ENCODE measurements around the gene IGFBP7.

The IGFBP7 gene

DNA sequence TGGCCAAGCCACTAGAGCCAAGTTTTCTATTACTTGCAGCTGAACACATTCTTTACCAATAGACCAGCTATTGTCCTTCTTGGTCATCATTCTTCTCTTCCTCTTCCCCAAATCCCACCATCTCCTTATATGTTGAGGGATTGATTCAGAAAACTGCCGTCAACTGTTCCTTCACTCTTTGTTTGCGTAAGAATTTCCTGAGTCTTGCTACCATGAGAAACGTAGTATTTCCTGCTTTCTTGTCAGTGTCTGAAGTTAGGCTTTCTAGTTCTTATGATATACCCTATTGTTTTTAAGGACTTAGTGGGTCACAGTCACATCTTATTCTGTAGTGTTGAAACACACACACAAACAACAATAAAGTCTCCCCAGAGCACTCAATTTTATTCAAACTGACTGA lies 20.1 kb downstream of the IGFBP7 start:
- H3K27me3 ChIP-seq (replicated peaks; ENCODE audit: insufficient read depth, low read length), result no peaks in the 10 kb centered on the region
- H3K4me1 ChIP-seq (ENCODE audit: low read length), result peaks cover 11% of the 10 kb centered on the region; the same call in 1 of the 2 replicates
- H3K9me2 ChIP-seq (replicated peaks; ENCODE audit: insufficient read depth, low read length), result no peaks in the 10 kb centered on the region
- no peak overlapping the region for H3K4me2 ChIP-seq (ENCODE audit: low read depth, low read length)
- no peaks in the 10 kb centered on the region for H3K9me3 ChIP-seq (replicated peaks; ENCODE audit: insufficient read depth, low read length)
- no peak overlapping the region for H3K4me3 ChIP-seq (ENCODE audit: low read length)
- DNase-seq, result no peak
- H3F3A ChIP-seq (ENCODE audit: insufficient read depth, low read length), result 0 out of 2 replicates have a peak, but pooled peaks cover 5% of the 10 kb centered on the region
- H3K9ac ChIP-seq (ENCODE audit: low read length), result no peak overlapping the region
- TF ChIP-seq EZH2phosphoT487 (IDR thresholded peaks at IDR 0.05; ENCODE audit: low read length), result no peak
- H4K20me1 ChIP-seq (ENCODE audit: insufficient read depth, low read length), result no peaks in the 10 kb centered on the region
- H3K36me3 ChIP-seq (replicated peaks; ENCODE audit: insufficient read depth, low read length), result no peaks in the 10 kb centered on the region
- H2AFZ ChIP-seq (ENCODE audit: low read length), result no peak overlapping the region
- no peaks in the 10 kb centered on the region for H3K79me2 ChIP-seq (ENCODE audit: low read length)
- H3K27ac ChIP-seq (ENCODE audit: low read length), result no peak overlapping the region

DNA sequence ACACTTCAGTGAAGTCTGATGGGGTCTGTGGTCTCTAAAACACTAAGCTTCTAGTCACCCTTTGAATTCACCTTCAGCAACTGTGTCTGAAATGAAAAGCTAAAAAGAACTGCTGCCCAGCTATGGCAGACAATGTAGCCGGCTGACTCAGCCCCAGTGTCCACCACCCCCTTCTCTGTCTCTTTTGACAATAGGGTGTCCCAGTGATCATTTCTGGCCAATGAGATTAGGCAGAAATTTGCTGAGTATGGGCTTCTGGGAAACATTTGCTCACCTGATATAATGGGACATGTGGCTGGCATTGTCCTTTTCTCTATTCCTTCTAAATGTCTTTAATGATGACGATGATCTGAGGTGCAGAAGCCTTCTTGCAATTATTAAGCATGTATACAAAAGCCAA lies 20.6 kb downstream of the IGFBP7 start:
- no peak overlapping the region for H3K27ac ChIP-seq (ENCODE audit: low read length)
- H3K4me1 ChIP-seq (ENCODE audit: low read length), result peaks cover 16% of the 10 kb centered on the region
- H3K4me2 ChIP-seq (ENCODE audit: low read depth, low read length), result no peak overlapping the region
- TF ChIP-seq CTCF (IDR thresholded peaks at IDR 0.05; ENCODE audit: low read length) (no peak), EZH2 (optimal IDR thresholded peaks at IDR 0.05; ENCODE audit: low read depth, low read length) (no peak)
- H3K4me3 ChIP-seq (ENCODE audit: low read length), result no peak overlapping the region
- 0 out of 2 replicates have a peak, but pooled peaks cover 8% of the 10 kb centered on the region for H3F3A ChIP-seq (ENCODE audit: insufficient read depth, low read length)
- H3K79me2 ChIP-seq (ENCODE audit: low read length), result no peaks in the 10 kb centered on the region
- H4K20me1 ChIP-seq (ENCODE audit: insufficient read depth, low read length), result no peaks in the 10 kb centered on the region
- H3K36me3 ChIP-seq (replicated peaks; ENCODE audit: insufficient read depth, low read length), result no peaks in the 10 kb centered on the region
- no peaks in the 10 kb centered on the region for H3K9me2 ChIP-seq (replicated peaks; ENCODE audit: insufficient read depth, low read length)
- no peak overlapping the region for H2AFZ ChIP-seq (ENCODE audit: low read length)
- no peak overlapping the region for H3K9ac ChIP-seq (ENCODE audit: low read length)
- H3K9me3 ChIP-seq (replicated peaks; ENCODE audit: insufficient read depth, low read length), result no peaks in the 10 kb centered on the region
- H3K27me3 ChIP-seq (replicated peaks; ENCODE audit: insufficient read depth, low read length), result no peaks in the 10 kb centered on the region
- no peak for DNase-seq

DNA sequence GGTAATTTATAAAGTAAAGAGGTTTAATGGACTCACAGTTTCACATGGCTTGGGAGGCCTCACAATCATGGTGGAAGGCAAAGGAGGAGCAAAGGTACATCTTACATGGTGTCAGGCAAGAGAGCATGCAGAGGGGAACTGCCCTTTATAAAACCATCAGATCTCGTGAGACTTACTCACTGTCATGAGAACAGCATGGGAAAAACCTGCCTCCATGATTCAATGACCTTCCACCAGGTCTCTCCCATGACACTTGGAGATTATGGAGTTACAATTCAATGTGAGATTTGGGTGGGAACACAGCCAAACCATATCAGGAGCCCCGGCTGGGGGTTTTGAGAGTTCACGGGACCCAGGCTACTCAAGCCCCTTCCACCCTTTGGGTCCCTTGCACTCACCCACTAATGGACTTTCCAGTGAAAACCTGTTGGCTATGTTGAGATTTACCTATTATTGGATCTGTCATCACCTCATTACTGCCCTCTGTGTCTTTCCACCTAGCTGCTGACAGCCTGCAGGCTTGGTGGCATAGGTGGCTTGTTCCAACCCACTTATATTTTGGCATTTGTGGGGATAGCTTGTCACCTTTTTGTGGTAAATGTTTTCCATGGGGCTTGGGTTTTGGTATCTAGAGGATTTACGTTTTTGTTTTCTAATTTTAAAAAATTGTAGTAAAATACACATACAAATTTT lies 24.0 kb downstream of the IGFBP7 start:
- no peaks in the 10 kb centered on the region for H3K9me3 ChIP-seq (replicated peaks; ENCODE audit: insufficient read depth, low read length)
- H3K4me2 ChIP-seq (ENCODE audit: low read depth, low read length), result peak overlapping the region; percentile 56; the same call in 1 of the 2 replicates
- H2AFZ ChIP-seq (ENCODE audit: low read length), result peak overlapping the region; percentile 57; the same call in 1 of the 2 replicates
- no peaks in the 10 kb centered on the region for H3K79me2 ChIP-seq (ENCODE audit: low read length)
- H3K4me3 ChIP-seq (ENCODE audit: low read length), result no peak overlapping the region
- H3K27ac ChIP-seq (ENCODE audit: low read length), result peak overlapping the region; percentile 65; the same call in 1 of the 2 replicates
- no peaks in the 10 kb centered on the region for H3K9me2 ChIP-seq (replicated peaks; ENCODE audit: insufficient read depth, low read length)
- 0 out of 2 replicates have a peak overlapping the region, but pooled peaks have one; percentile 28 for H3K9ac ChIP-seq (ENCODE audit: low read length)
- DNase-seq, result no peak
- TF ChIP-seq EZH2 (optimal IDR thresholded peaks at IDR 0.05; ENCODE audit: low read depth, low read length), result no peak
- no peak for TF ChIP-seq EZH2phosphoT487 (IDR thresholded peaks at IDR 0.05; ENCODE audit: low read length)
- H4K20me1 ChIP-seq (ENCODE audit: insufficient read depth, low read length), result no peaks in the 10 kb centered on the region
- H3F3A ChIP-seq (ENCODE audit: insufficient read depth, low read length), result 0 out of 2 replicates have a peak, but pooled peaks cover 8% of the 10 kb centered on the region
- no peaks in the 10 kb centered on the region for H3K27me3 ChIP-seq (replicated peaks; ENCODE audit: insufficient read depth, low read length)
- no peaks in the 10 kb centered on the region for H3K36me3 ChIP-seq (replicated peaks; ENCODE audit: insufficient read depth, low read length)
- H3K4me1 ChIP-seq (ENCODE audit: low read length), result peaks cover 22% of the 10 kb centered on the region

- Histone ChIP-seq H3K9me3 (replicated peaks; ENCODE audit: insufficient read depth, low read length) (no peaks in the 10 kb centered on the region), H2AFZ (ENCODE audit: low read length) (peak overlapping the region; percentile 57), H3K9me2 (replicated peaks; ENCODE audit: insufficient read depth, low read length) (no peaks in the 10 kb centered on the region), H3K79me2 (ENCODE audit: low read length) (no peaks in the 10 kb centered on the region), H3K4me3 (ENCODE audit: low read length) (peak overlapping the region; percentile 49), H3F3A (ENCODE audit: insufficient read depth, low read length) (0 out of 2 replicates have a peak, but pooled peaks cover 8% of the 10 kb centered on the region), H3K27ac (ENCODE audit: low read length) (peak overlapping the region; percentile 65), H3K4me1 (ENCODE audit: low read length) (peaks cover 22% of the 10 kb centered on the region), H4K20me1 (ENCODE audit: insufficient read depth, low read length) (no peaks in the 10 kb centered on the region), H3K27me3 (replicated peaks; ENCODE audit: insufficient read depth, low read length) (no peaks in the 10 kb centered on the region), H3K9ac (ENCODE audit: low read length) (peak overlapping the region; percentile 28; the same call in 1 of the 2 replicates), H3K4me2 (ENCODE audit: low read depth, low read length) (peak overlapping the region; percentile 56), H3K36me3 (replicated peaks; ENCODE audit: insufficient read depth, low read length) (no peaks in the 10 kb centered on the region)
- DNase-seq, result peak; percentile 60
- no peak for TF ChIP-seq EZH2phosphoT487 (IDR thresholded peaks at IDR 0.05; ENCODE audit: low read length)
- TF ChIP-seq EZH2 (optimal IDR thresholded peaks at IDR 0.05; ENCODE audit: low read depth, low read length), result no peak
- no peak for TF ChIP-seq CTCF (IDR thresholded peaks at IDR 0.05; ENCODE audit: low read length)
Observed at GRCh38 chr4:57085278-57085677, 24.9 kb downstream of the IGFBP7 start.

Measured in MM.1S (cell line).